Measurements from ENCODE around the gene NDE1.

DNA sequence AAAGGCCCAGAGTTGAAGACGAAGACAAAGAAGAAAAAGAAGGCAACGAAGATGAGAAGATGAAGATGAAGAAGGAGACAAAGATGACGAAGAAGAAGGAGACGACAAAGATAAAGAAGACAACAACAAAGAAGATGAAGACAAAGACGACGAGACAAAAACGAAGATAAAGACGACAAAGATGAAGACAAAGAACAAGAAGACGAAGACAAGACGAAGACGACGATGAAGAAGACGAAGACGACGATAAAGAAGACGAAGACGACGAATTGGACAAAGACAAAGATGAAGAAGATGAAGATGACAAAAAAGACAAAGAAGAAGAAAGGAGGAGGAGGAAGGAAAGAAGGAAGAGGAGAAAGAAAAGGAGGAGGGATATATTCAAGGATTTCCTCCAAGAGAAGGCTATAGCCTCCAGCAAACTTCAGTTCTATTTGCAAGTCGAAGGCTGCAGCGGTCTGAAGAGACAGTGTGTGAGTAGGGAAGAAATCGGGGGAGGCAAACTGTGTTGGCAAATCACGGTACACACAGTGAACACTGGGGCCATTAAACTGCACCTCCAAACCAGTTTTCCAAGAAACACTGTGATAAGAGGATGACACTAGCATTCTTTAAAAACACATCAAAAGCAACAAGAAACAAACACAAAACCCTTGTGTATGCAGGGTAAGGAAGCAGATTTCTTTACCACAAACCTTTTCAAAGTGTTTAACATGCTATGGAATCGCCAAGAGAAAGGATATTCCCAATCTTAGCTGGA, 47.6 kb upstream of the NDE1 start:
- TF ChIP-seq, protein P1, sequence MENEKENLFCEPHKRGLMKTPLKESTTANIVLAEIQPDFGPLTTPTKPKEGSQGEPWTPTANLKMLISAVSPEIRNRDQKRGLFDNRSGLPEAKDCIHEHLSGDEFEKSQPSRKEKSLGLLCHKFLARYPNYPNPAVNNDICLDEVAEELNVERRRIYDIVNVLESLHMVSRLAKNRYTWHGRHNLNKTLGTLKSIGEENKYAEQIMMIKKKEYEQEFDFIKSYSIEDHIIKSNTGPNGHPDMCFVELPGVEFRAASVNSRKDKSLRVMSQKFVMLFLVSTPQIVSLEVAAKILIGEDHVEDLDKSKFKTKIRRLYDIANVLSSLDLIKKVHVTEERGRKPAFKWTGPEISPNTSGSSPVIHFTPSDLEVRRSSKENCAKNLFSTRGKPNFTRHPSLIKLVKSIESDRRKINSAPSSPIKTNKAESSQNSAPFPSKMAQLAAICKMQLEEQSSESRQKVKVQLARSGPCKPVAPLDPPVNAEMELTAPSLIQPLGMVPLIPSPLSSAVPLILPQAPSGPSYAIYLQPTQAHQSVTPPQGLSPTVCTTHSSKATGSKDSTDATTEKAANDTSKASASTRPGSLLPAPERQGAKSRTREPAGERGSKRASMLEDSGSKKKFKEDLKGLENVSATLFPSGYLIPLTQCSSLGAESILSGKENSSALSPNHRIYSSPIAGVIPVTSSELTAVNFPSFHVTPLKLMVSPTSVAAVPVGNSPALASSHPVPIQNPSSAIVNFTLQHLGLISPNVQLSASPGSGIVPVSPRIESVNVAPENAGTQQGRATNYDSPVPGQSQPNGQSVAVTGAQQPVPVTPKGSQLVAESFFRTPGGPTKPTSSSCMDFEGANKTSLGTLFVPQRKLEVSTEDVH (IDR thresholded peaks at IDR 0.05; ENCODE audit: low read depth, partially characterized antibody): no peak
- TF ChIP-seq YY1 (IDR thresholded peaks at IDR 0.05; ENCODE audit: borderline replicate concordance in 1 of 3, control insufficient read depth in 1 of 3, extremely low read depth in 1 of 3, insufficient read depth in 3 of 3, insufficient read length in 1 of 3, insufficient replicate concordance in 2 of 3, low read depth in 1 of 3, low read length in 2 of 3) (no peak), MEF2A (IDR thresholded peaks at IDR 0.05; ENCODE audit: control insufficient read depth, low read depth, low read length) (no peak), EZH2 (IDR thresholded peaks at IDR 0.05; ENCODE audit: borderline replicate concordance, low read depth, low read length) (no peak), SMC3 (conservative IDR thresholded peaks at IDR 0.05; ENCODE audit: insufficient read depth, low read depth, low read length) (no peak)
